KOPT-K1 (cell line): ENCODE data around the gene CCDC188.
A peak's percentile ranks its signal among the peaks of the same experiment; 100 is the strongest.

Experiments used
- H3K27ac ChIP-seq: fragments of 200-600 bp; sonication (generic); 2 replicates; pipeline ENCODE4 v1.5.1; 2016; ENCODE audit warnings: antibody characterized with exemption, mild to moderate bottlenecking, low read depth, low read length; ENCODE audit not compliant: poor library complexity, severe bottlenecking
- H3K36me3 ChIP-seq: fragments of 200-600 bp; sonication (generic); 2 replicates; pipeline ENCODE4 v1.5.1; 2017; ENCODE audit warnings: antibody characterized with exemption, mild to moderate bottlenecking, low read length, moderate library complexity; ENCODE audit not compliant: insufficient read depth
- H3K9me3 ChIP-seq: fragments of 200-600 bp; sonication (generic); 2 replicates; pipeline ENCODE4 v1.5.1; 2017; ENCODE audit warnings: antibody characterized with exemption, low read length, mild to moderate bottlenecking; ENCODE audit not compliant: insufficient read depth, poor library complexity, severe bottlenecking

CCDC188 gene

GRCh38 chr22:20116951-20117632 is 33.8 kb downstream of the CCDC188 start, which contains the start of gene TRMT2A:
TRMT2A (minus strand) TSS chr22:20117226; CDS start chr22:20116906, 320 bp downstream.
- Histone ChIP-seq H3K9me3 (no peaks in the 10 kb centered on the region), H3K27ac (peak within 1 kb of the TSS; percentile 96), H3K36me3 (peaks cover 78% of the 10 kb centered on the region)

GRCh38 chr22:20116376-20116950 is 34.4 kb downstream of the CCDC188 start:
- no peaks in the 10 kb centered on the region for H3K9me3 ChIP-seq
- H3K36me3 ChIP-seq, result peaks cover 77% of the 10 kb centered on the region
- H3K27ac ChIP-seq, result peak overlapping the region; percentile 96

- Histone ChIP-seq H3K9me3 (no peaks in the 10 kb centered on the region), H3K36me3 (peaks cover 74% of the 10 kb centered on the region), H3K27ac (peak within 1 kb of the TSS; percentile 96)
These were observed 35.0 kb downstream of the CCDC188 start, which contains the start of gene RANBP1 for GRCh38 chr22:20115691-20116375. RANBP1 (plus strand) TSS chr22:20116104; CDS start chr22:20116185, 81 bp downstream.

GRCh38 chr22:20114506-20115475 is 36.1 kb downstream of the CCDC188 start:
- no peak overlapping the region for H3K27ac ChIP-seq
- peaks cover 74% of the 10 kb centered on the region for H3K36me3 ChIP-seq
- no peaks in the 10 kb centered on the region for H3K9me3 ChIP-seq

GRCh38 chr22:20113551-20114310 is 37.1 kb downstream of the CCDC188 start:
- peaks cover 74% of the 10 kb centered on the region for H3K36me3 ChIP-seq
- H3K27ac ChIP-seq, result no peak overlapping the region
- H3K9me3 ChIP-seq, result no peaks in the 10 kb centered on the region

GRCh38 chr22:20112623-20113511 is 38.0 kb downstream of the CCDC188 start:
- Histone ChIP-seq H3K9me3 (no peaks in the 10 kb centered on the region), H3K36me3 (peaks cover 80% of the 10 kb centered on the region), H3K27ac (peak overlapping the region; percentile 90)

GRCh38 chr22:20111689-20112622 is 38.9 kb downstream of the CCDC188 start:
- no peaks in the 10 kb centered on the region for H3K9me3 ChIP-seq
- peaks cover 89% of the 10 kb centered on the region for H3K36me3 ChIP-seq
- peak overlapping the region; percentile 90 for H3K27ac ChIP-seq

GRCh38 chr22:20111045-20111688 is 39.7 kb downstream of the CCDC188 start:
- peak overlapping the region; percentile 90 for H3K27ac ChIP-seq
- H3K9me3 ChIP-seq, result no peaks in the 10 kb centered on the region
- H3K36me3 ChIP-seq, result peaks cover 96% of the 10 kb centered on the region

- H3K9me3 ChIP-seq, result no peaks in the 10 kb centered on the region
- H3K36me3 ChIP-seq, result peaks cover 96% of the 10 kb centered on the region
- H3K27ac ChIP-seq, result peak overlapping the region; percentile 90
These were observed 40.4 kb downstream of the CCDC188 start for GRCh38 chr22:20110359-20110985.

- Histone ChIP-seq H3K36me3 (peaks cover 96% of the 10 kb centered on the region), H3K9me3 (no peaks in the 10 kb centered on the region), H3K27ac (peak overlapping the region; percentile 90)
These were observed 41.2 kb downstream of the CCDC188 start for GRCh38 chr22:20109411-20110358.

- Histone ChIP-seq H3K36me3 (peaks cover 94% of the 10 kb centered on the region), H3K9me3 (no peaks in the 10 kb centered on the region), H3K27ac (no peak overlapping the region)
These were observed 42.1 kb downstream of the CCDC188 start for GRCh38 chr22:20108757-20109230.
